NT2/D1 (cell line): ENCODE measurements around the gene EGLN1.

Experiments used
- SUZ12 ChIP-seq: IDR thresholded peaks from 2 replicates; pipeline ENCODE4 v1.6.1; 2011; ENCODE audit not compliant: insufficient read length, insufficient read depth; ENCODE audit errors: extremely low read depth
- YY1 ChIP-seq: IDR thresholded peaks from 2 replicates; pipeline ENCODE4 v1.6.1; 2011; ENCODE audit not compliant: insufficient read length, insufficient read depth

DNA sequence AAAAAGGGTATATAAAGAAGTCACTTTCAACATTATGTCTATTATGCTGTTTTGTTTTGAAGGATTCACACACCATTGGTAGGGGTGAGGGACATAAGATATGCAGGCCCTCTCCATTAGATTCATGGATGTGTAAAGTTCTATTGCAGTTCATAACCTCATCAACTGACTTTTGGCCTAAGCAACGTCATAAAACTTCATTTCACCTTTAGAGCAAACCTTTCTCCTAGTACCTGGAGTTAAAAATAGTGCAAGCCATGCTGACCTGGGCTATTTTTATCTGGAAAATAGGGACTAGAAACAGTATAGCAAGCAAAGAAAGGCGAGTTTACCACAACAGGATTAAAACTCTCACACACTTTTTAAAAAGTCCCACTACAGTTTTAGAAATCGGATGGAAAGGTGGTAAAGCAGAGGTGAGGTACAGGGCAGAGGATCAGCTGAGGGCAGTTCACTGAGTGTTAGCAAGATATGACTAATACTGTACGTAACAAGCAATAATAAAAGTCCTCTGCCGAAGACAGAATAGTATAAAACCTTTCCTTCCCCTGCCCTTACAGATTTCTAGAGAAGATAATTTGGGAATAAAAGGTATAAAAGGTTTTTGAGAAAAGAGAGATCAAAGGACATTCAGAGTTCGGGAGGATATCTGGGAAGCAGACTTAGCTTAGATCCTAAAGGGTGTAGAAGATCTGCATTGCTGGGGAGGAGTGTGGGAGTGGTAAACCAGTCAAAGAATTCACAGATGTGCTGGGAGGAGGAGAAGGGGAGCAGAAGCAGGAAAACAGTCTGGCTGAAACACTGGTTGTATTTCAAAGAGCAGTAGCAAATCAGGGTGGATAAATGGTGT is 14.3 kb downstream of the EGLN1 start:
- TF ChIP-seq SUZ12 (no peak), YY1 (no peak)
